HG03139 (cell line): ENCODE data around the gene CHST7.

Experiments
- ATAC-seq: cut with Tn5 transposase; IDR thresholded peaks from one replicate; pipeline ENCODE4 v1.9.1; 2021; ENCODE audit not compliant: unreplicated experiment

The CHST7 gene

DNA sequence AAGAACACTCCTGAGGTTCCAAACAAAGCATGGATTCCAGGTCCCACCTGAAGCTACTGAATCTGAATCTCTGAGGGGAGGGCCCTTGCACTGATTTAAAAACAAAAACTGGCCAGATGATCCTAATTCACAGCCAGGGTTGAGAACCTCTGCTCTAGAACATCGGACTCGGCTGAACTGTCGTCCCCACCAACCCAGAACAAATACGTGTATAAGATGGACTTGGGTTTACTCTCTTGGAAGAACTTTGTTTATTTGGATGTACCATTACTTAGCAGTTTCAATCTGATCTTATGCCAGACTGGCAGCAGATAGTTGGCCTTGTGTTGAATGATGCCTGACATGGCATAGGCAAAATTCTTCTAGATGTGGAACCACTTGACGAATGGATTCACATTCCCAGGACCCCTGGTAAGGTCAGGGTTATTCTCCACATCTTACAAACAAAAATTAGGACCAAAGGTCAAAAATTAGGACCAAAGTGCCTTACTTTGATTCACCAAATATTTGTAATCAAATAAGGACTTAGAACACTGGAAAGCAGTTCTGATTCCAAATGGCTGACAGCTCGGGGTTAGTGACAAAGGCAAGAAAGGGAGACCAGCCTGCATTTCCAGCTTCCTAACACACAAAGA lies 29.0 kb downstream of the CHST7 start:
- no peak for ATAC-seq

GRCh38 chrX:46607916-46608315 lies 34.4 kb downstream of the CHST7 start:
- ATAC-seq = no peak

- no peak for ATAC-seq
Measured at GRCh38 chrX:46610070-46610658, 36.6 kb downstream of the CHST7 start.

- no peak for ATAC-seq
Measured at GRCh38 chrX:46611658-46612362, 38.2 kb downstream of the CHST7 start.

DNA sequence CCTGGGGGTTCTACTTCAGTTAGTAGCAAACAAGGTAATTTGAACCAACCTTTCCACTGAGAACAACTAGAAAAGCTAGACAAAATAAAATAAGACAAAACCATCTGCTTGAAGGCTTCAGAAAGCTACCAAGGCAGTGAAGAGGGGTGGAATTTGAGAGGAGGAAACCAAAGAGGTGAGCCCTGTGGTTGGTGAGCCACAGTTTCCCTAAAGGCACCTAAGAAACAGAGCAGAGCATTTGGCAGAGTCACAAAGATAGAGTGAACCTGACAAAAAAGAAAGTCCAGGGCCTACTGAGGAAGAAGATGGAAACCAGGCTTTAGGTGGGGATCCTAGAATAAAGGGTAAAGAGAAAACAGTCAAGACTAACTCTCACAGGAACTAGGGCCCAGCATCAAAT lies 44.3 kb downstream of the CHST7 start:
- ATAC-seq = no peak

DNA sequence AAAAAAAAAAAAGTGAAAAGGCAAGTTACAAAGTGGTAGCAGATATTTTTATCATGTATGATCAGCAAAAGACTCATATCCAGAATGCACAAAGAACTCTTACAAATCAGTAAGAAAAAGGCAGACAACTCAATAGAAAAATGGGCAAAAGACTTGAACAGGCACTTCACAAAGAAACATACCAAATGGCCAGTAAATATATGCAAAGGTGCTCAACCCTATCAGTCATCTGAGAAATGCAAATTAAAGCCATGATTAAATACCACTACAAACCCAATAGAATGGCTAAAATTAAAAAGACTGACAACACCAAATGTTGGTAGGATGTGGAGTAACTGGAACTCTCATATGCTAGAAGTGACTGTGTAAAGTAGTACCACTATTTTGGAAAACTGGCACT lies 45.4 kb downstream of the CHST7 start:
- ATAC-seq = no peak

GRCh38 chrX:46620505-46620904 lies 46.9 kb downstream of the CHST7 start:
- ATAC-seq = no peak

- no peak for ATAC-seq
Measured at GRCh38 chrX:46621572-46621971, 48.0 kb downstream of the CHST7 start.

DNA sequence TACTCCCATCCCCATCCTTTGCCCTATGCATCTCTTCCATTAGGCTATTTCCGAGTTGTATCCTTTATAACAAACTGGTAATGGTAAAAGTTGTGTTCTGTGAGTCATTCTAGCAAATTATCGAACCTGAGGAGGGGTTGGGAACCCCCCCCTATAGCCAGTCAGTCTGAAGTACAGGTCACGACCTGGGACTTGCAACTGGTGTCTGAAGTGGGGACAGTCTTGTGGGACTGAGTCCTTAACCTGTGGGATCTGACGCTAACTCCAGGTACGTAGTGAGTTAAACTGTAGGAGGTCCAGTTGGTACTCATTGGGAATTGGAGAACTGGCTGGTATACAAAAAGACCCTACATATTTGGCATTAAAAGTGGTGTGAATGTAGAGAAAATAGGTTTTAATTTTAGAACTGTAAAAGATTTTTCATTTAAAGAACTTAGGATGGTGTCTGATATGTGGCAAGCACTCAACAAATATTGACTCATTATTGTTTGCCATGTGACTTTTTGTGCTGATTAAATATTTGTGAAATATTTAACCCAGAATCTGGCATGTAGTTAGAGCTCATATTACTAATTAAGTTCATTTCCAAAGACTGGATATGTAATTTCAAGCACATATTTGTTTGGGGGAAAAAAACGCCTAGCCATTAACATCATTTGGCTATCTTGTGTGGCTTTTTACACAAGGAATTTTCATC lies 50.7 kb downstream of the CHST7 start:
- ATAC-seq = no peak

- ATAC-seq = no peak
Measured at GRCh38 chrX:46626566-46626965, 53.0 kb downstream of the CHST7 start.

GRCh38 chrX:46627062-46627461 lies 53.5 kb downstream of the CHST7 start:
- ATAC-seq = no peak

- ATAC-seq = no peak
Measured at GRCh38 chrX:46627711-46628419, 54.3 kb downstream of the CHST7 start.

- ATAC-seq = peak; percentile 79
Measured at GRCh38 chrX:46628460-46629371, 55.2 kb downstream of the CHST7 start.

- ATAC-seq = no peak
Measured at GRCh38 chrX:46630141-46630540, 56.6 kb downstream of the CHST7 start.

DNA sequence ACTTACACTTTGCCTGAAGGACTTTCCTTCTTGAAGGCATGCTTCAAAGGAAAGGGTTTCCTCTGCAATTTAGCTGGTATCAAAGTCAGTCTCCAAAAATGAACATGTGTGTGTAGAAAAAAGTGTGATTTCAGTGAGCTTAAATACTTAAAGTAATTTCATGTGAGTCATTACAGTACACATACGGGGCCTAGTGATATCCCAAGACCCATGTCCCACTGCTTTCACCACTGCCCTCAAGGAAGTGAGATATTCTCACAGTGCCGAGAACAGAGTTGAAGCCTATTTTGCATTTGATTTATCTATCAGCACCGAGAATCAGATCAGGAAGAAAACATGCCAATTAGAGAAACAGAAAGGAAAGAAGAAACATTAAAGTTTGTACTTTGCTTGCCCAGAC lies 61.0 kb downstream of the CHST7 start:
- ATAC-seq = no peak

- ATAC-seq = no peak
Measured at GRCh38 chrX:46635186-46635585, 61.6 kb downstream of the CHST7 start.

- no peak for ATAC-seq
Measured at GRCh38 chrX:46636223-46636622, 62.7 kb downstream of the CHST7 start.

GRCh38 chrX:46637938-46638337 lies 64.4 kb downstream of the CHST7 start:
- no peak for ATAC-seq

GRCh38 chrX:46642145-46642544 lies 68.6 kb downstream of the CHST7 start:
- no peak for ATAC-seq

- no peak for ATAC-seq
Measured at GRCh38 chrX:46643636-46644035, 70.1 kb downstream of the CHST7 start.
